ENCODE results near the gene PRR36. TPM values are rescaled to one million over a fixed set of nuclear protein-coding genes. Genes with fewer than 3 reads are reported as not detected.

The PRR36 gene
- total RNA-seq, 4 donors from 2014 or later, result 0.16 TPM; not detected in 3

DNA sequence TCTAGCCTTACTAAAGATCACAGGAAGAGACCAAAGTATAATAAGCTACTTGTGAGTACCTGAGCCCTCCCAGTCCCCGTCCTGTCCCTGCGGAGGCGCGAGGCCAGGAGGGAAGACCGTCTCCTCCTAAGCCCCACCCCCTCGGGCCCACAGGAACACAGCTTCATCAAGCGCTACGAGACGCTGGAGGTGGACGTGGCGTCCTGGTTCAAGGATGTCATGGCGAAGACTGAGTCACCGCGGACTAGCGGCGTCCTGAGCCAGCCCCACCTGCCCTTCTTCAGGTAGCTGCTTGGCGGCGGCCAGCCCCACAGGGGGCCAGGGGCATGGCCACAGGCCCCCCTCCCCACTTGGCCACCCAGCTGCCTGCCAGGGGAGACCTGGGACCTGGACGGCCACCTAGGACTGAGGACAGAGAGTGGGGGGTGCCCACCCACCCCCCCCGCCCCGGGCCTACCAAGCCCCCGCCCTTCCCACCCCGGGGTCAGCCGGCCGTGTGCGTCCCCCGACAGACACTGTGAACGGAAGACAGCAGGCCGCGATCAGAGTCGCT is 38.0 kb upstream of the PRR36 start:
- H3K9me3 ChIP-seq, result no peaks in the 10 kb centered on the region
- in situ Hi-C loops (cut with MboI; ENCODE audit: low pct_ligation_motif_present in 1 of 4, low pct_unique_long_range_greater_than_20kb in 1 of 4, low sequenced_read_pairs in 3 of 4) (no loop called here), intact Hi-C loops (cut with DNase I; ENCODE audit: low total_unique reads) (no loop called here)
- 90% methylated on average over 13 of the region's 31 CpGs; no CpG with 5 or more reads in 1 of the 2 donors for WGBS, 2 donors (ENCODE audit: low coverage in 1 of 2)
- peaks cover 34% of the 10 kb centered on the region for H3K27me3 ChIP-seq
- H3K27ac ChIP-seq, result no peak overlapping the region
- no peak overlapping the region for H3K4me3 ChIP-seq
- no peak for DNase-seq
- H3K4me1 ChIP-seq, result peaks cover 10 to 19% (median 13%) of the 10 kb centered on the region in 4 donors
- H3K36me3 ChIP-seq, result peaks cover 0 to 29% (median 14%) of the 10 kb centered on the region in 4 donors
- TF ChIP-seq POLR2A (IDR thresholded peaks at IDR 0.05), result no peak
- TF ChIP-seq, protein P1, sequence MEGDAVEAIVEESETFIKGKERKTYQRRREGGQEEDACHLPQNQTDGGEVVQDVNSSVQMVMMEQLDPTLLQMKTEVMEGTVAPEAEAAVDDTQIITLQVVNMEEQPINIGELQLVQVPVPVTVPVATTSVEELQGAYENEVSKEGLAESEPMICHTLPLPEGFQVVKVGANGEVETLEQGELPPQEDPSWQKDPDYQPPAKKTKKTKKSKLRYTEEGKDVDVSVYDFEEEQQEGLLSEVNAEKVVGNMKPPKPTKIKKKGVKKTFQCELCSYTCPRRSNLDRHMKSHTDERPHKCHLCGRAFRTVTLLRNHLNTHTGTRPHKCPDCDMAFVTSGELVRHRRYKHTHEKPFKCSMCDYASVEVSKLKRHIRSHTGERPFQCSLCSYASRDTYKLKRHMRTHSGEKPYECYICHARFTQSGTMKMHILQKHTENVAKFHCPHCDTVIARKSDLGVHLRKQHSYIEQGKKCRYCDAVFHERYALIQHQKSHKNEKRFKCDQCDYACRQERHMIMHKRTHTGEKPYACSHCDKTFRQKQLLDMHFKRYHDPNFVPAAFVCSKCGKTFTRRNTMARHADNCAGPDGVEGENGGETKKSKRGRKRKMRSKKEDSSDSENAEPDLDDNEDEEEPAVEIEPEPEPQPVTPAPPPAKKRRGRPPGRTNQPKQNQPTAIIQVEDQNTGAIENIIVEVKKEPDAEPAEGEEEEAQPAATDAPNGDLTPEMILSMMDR (IDR thresholded peaks at IDR 0.05), result no peak
- no peak for TF ChIP-seq POLR2AphosphoS5 (IDR thresholded peaks at IDR 0.05)
- TF ChIP-seq EP300 (IDR thresholded peaks at IDR 0.05; ENCODE audit: low read depth), result no peak

DNA sequence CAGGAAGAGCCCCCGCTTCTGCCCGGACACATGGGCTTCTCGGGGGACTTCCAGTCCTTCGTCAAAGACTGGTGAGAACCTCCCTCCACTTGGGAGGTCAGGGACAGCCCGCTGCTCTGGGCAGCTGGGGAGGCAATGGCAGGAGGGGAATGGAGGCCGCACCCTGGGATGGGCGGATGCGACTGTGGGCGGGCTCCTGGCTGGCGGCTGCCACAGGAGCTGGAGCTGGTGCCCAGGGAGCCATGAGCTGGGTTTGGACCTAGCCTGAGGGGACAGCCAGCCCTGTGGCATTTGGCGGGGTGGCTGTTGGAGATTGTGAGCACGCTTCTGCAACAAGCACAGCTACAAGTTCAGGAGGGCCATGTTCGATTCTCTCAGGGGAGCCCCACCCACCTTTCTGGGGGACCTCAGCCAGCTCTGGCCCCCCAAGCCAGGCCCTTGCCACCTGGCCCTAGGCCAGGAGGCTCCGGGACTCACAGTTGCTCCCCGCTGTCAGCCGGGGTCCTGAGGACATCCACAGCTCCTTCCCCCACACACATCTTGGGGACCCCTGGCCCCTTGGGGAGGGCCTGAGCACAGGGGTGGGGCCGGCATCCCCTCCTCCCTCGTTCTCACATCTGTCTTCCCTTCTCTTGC is 37.4 kb upstream of the PRR36 start:
- WGBS, 2 donors (ENCODE audit: low coverage in 1 of 2), result 92% methylated on average over 11 of the region's 18 CpGs; no CpG with 5 or more reads in 1 of the 2 donors
- peaks cover 8 to 13% (median 10%) of the 10 kb centered on the region in 4 donors for H3K4me1 ChIP-seq
- H3K9me3 ChIP-seq, result no peaks in the 10 kb centered on the region
- H3K4me3 ChIP-seq, result no peak overlapping the region
- peaks cover 0 to 29% (median 14%) of the 10 kb centered on the region in 4 donors for H3K36me3 ChIP-seq
- no peak for DNase-seq
- TF ChIP-seq POLR2AphosphoS5 (IDR thresholded peaks at IDR 0.05), result no peak
- no peak for TF ChIP-seq POLR2A (IDR thresholded peaks at IDR 0.05)
- no peak for TF ChIP-seq EP300 (IDR thresholded peaks at IDR 0.05; ENCODE audit: low read depth)
- TF ChIP-seq, protein P1 (IDR thresholded peaks at IDR 0.05), result no peak
- in situ Hi-C loops (cut with MboI; ENCODE audit: low pct_ligation_motif_present in 1 of 4, low pct_unique_long_range_greater_than_20kb in 1 of 4, low sequenced_read_pairs in 3 of 4) (no loop called here), intact Hi-C loops (cut with DNase I; ENCODE audit: low total_unique reads) (no loop called here)
- H3K27me3 ChIP-seq, result peaks cover 28% of the 10 kb centered on the region
- H3K27ac ChIP-seq, result no peak overlapping the region

- TF ChIP-seq POLR2A (IDR thresholded peaks at IDR 0.05) (no peak), POLR2AphosphoS5 (IDR thresholded peaks at IDR 0.05) (no peak)
These were observed 36.4 kb upstream of the PRR36 start for GRCh38 chr19:7910321-7911161.

GRCh38 chr19:7909471-7910067 is 35.4 kb upstream of the PRR36 start:
- intact Hi-C loops (cut with DNase I; ENCODE audit: low total_unique reads) (loop anchor here (5.0 kb wide), 1 partner anchor 1552 kb away; no protein-coding TSS in a partner anchor), in situ Hi-C loops (cut with MboI; ENCODE audit: low pct_ligation_motif_present in 1 of 4, low pct_unique_long_range_greater_than_20kb in 1 of 4, low sequenced_read_pairs in 3 of 4) (no loop called here)
- no peak for DNase-seq
- Histone ChIP-seq H3K4me1 (peaks cover 12 to 18% (median 15%) of the 10 kb centered on the region in 4 donors), H3K9me3 (no peaks in the 10 kb centered on the region), H3K27me3 (peaks cover 8% of the 10 kb centered on the region), H3K4me3 (no peak overlapping the region), H3K27ac (no peak overlapping the region), H3K36me3 (peaks cover 0 to 29% (median 14%) of the 10 kb centered on the region in 4 donors)
- 92% methylated on average over 21 of the region's 21 CpGs; no CpG with 5 or more reads in 1 of the 2 donors for WGBS, 2 donors (ENCODE audit: low coverage in 1 of 2)
- TF ChIP-seq EP300 (IDR thresholded peaks at IDR 0.05; ENCODE audit: low read depth), result no peak
- no peak for TF ChIP-seq POLR2A (IDR thresholded peaks at IDR 0.05)
- TF ChIP-seq, protein P1 (IDR thresholded peaks at IDR 0.05), result no peak
- no peak for TF ChIP-seq POLR2AphosphoS5 (IDR thresholded peaks at IDR 0.05)

More at GRCh38 chr19:7910321-7911161, 36.4 kb upstream of the PRR36 start:
- no peaks in the 10 kb centered on the region for H3K9me3 ChIP-seq
- DNase-seq, result no peak
- in situ Hi-C loops (cut with MboI; ENCODE audit: low pct_ligation_motif_present in 1 of 4, low pct_unique_long_range_greater_than_20kb in 1 of 4, low sequenced_read_pairs in 3 of 4), result no loop called here
- WGBS, 2 donors (ENCODE audit: low coverage in 1 of 2), result 90 to 91% methylated on average over 8 to 51 of the region's 54 CpGs
- H3K27me3 ChIP-seq, result peaks cover 17% of the 10 kb centered on the region
- H3K4me1 ChIP-seq, result peaks cover 4 to 8% (median 6%) of the 10 kb centered on the region in 4 donors
- peaks cover 0 to 29% (median 14%) of the 10 kb centered on the region in 4 donors for H3K36me3 ChIP-seq
- H3K4me3 ChIP-seq, result no peak overlapping the region
- H3K27ac ChIP-seq, result no peak overlapping the region
- intact Hi-C loops (cut with DNase I; ENCODE audit: low total_unique reads), result no loop called here
